Activated CD4-positive, alpha-beta T cell treated with anti-CD3 and anti-CD28 coated beads for 4 hours (primary cell): ENCODE data around the gene SPATA31E1.
"Not testable (repeated sequence)": the region's sequence is repeated elsewhere in the genome, so short reads cannot be mapped to it uniquely, and the experiment has no call there.

Experiments
- DNase-seq, 2 donors: peaks; one replicate each; pipeline ENCODE4 v3.0.0-alpha.2; 2020

The SPATA31E1 gene

GRCh38 chr9:87937352-87937751, 54.7 kb downstream of the SPATA31E1 start:
- not testable (repeated sequence) for DNase-seq

GRCh38 chr9:87937918-87938317, 55.2 kb downstream of the SPATA31E1 start:
- DNase-seq, result not testable (repeated sequence)

GRCh38 chr9:87938336-87938735, 55.7 kb downstream of the SPATA31E1 start:
- not testable (repeated sequence) for DNase-seq
